GM13977 (cell line): ENCODE measurements around the gene MARCHF10.
"Not testable (repeated sequence)": the region's sequence is repeated elsewhere in the genome, so short reads cannot be mapped to it uniquely, and the experiment has no call there.

Experiments
- DNase-seq: peaks from one replicate; pipeline ENCODE4 v3.0.0; 2012; ENCODE audit warnings: low spot score
- in situ Hi-C: fragments of 300-500 bp; cut with MboI; formaldehyde crosslinking; loops from one replicate; pipeline ENCODE4 v1.12.0; 2022; ENCODE audit warnings: low sequenced_read_pairs, low pct_unique_long_range_greater_than_20kb, mixed read lengths, inconsistent platforms; ENCODE audit not compliant: unreplicated experiment
- TF ChIP-seq, protein P1 (sequence below): IDR thresholded peaks from 2 replicates; pipeline ENCODE4 v1.5.1; 2012; ENCODE audit warnings: mild to moderate bottlenecking, control low read depth; ENCODE audit not compliant: insufficient read depth; ENCODE audit errors: extremely low read depth, missing control alignments

Gene MARCHF10

GRCh38 chr17:62790564-62790986 is 17.5 kb downstream of the MARCHF10 start:
- TF ChIP-seq, protein P1, sequence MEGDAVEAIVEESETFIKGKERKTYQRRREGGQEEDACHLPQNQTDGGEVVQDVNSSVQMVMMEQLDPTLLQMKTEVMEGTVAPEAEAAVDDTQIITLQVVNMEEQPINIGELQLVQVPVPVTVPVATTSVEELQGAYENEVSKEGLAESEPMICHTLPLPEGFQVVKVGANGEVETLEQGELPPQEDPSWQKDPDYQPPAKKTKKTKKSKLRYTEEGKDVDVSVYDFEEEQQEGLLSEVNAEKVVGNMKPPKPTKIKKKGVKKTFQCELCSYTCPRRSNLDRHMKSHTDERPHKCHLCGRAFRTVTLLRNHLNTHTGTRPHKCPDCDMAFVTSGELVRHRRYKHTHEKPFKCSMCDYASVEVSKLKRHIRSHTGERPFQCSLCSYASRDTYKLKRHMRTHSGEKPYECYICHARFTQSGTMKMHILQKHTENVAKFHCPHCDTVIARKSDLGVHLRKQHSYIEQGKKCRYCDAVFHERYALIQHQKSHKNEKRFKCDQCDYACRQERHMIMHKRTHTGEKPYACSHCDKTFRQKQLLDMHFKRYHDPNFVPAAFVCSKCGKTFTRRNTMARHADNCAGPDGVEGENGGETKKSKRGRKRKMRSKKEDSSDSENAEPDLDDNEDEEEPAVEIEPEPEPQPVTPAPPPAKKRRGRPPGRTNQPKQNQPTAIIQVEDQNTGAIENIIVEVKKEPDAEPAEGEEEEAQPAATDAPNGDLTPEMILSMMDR = no peak
- in situ Hi-C loops = no loop called here
- DNase-seq = no peak

DNA sequence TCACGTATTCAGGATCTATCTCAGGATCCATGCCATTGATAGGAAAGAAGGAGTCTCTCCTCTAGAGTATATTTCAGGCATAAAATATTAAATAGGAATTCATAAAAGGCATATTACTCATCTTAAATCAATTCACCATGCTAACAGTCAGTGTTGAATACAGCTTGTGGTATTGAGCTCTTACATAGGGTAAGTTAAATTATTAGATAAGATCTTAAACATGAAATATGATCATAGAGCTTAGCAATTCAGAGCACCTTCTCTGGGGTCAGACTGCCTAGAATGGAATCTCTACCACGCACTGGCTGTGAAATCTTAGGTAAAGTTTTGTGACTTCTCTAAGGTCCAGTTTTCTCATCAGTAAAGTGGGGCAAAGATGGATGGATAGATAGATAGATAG is 20.7 kb downstream of the MARCHF10 start:
- in situ Hi-C loops = no loop called here

GRCh38 chr17:62786646-62787045 is 21.5 kb downstream of the MARCHF10 start:
- no peak for DNase-seq
- TF ChIP-seq, protein P1 = no peak
- in situ Hi-C loops = no loop called here

More for the DNA sequence above, 20.7 kb downstream of the MARCHF10 start:
- TF ChIP-seq, protein P1 = no peak
- DNase-seq = no peak

GRCh38 chr17:62785983-62786382 is 22.1 kb downstream of the MARCHF10 start:
- DNase-seq, in situ Hi-C loops: not testable (repeated sequence)

DNA sequence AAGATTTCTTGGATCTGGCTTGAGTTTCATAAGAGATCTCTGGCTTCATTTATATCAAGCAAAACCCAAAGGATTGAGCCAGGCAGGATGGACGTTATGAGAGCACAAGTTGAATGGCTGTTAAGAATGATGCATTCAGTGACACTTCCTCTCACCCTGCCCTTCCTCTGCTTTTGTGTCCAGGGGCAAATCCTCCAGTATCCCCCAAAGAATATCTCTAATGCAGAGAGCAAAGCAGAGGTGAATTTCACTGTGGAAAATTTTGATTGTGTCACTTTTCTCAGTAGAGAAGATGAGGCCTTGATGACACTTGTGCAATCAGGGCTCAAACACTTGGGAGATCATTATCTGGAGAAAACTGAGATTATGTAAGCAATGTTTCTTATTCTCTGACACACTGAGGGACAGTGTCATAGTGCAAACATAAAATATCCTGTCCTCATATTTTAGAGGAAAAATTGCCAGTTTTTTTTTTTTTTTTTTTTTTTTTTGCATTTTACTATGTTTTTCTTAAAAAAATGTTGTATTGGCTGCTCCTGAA is 25.3 kb downstream of the MARCHF10 start:
- TF ChIP-seq, protein P1 = no peak
- in situ Hi-C loops = no loop called here
- no peak for DNase-seq

- in situ Hi-C loops = no loop called here
- TF ChIP-seq, protein P1 = no peak
- no peak for DNase-seq
Observed at GRCh38 chr17:62781831-62782251, 26.3 kb downstream of the MARCHF10 start.

- in situ Hi-C loops = no loop called here
Observed at GRCh38 chr17:62781356-62781755, 26.8 kb downstream of the MARCHF10 start.

More at GRCh38 chr17:62781356-62781755, 26.8 kb downstream of the MARCHF10 start:
- no peak for DNase-seq
- TF ChIP-seq, protein P1 = no peak
